PC-9 (cell line): ENCODE data around the gene FAM163A. TPM values are rescaled to one million over a fixed set of nuclear protein-coding genes. Genes with fewer than 3 reads are reported as not detected.

ENCODE experiments used
- BruUV-seq: library from RNA; stranded (reverse); fragments of 400-500 nt; replicated peaks from 2 replicates; lab custom pipeline; 2021; lab: Mats Ljungman, UMichigan
- CTCF ChIA-PET: fragments of 300-600 bp; sonication (Branson Sonifier 250); formaldehyde crosslinking; loops from one replicate; lab custom pipeline; 2022; ENCODE audit warnings: antibody characterized with exemption; lab: Charles Lee
- POLR2A ChIA-PET: fragments of 300-600 bp; sonication (Branson Sonifier 250); formaldehyde crosslinking; loops from one replicate; lab custom pipeline; 2022; ENCODE audit warnings: antibody characterized with exemption; ENCODE audit not compliant: unreplicated experiment; lab: Charles Lee
- DNase-seq, 2 experiments: peaks; one replicate each; pipeline versions ENCODE4 v3.0.0 to v3.0.0-alpha.2; 2015 to 2022; ENCODE audit warnings: mixed read lengths in 1 of 2
- H2AFZ ChIP-seq: fragments of 200-600 bp; sonication (generic); 2 replicates; pipeline ENCODE4 v1.8.1; 2017; ENCODE audit warnings: antibody characterized with exemption
- H3F3A ChIP-seq: fragments of 200-600 bp; sonication (generic); 2 replicates; pipeline ENCODE4 v1.8.1; 2017; ENCODE audit warnings: antibody characterized with exemption, mild to moderate bottlenecking, low read depth; ENCODE audit not compliant: insufficient read depth
- H3K27ac ChIP-seq: fragments of 200-600 bp; sonication (generic); 2 replicates; pipeline ENCODE4 v1.6.1; 2016; ENCODE audit warnings: mixed run types
- H3K27me3 ChIP-seq: fragments of 200-600 bp; sonication (generic); 2 replicates; pipeline ENCODE4 v1.6.1; 2016; ENCODE audit warnings: low read depth, mixed run types; ENCODE audit not compliant: insufficient read depth
- H3K36me3 ChIP-seq: fragments of 200-600 bp; sonication (generic); 2 replicates; pipeline ENCODE4 v1.6.1; 2016; ENCODE audit warnings: low read depth, mixed run types
- H3K4me1 ChIP-seq: fragments of 200-600 bp; sonication (generic); replicated peaks from 2 replicates; pipeline ENCODE4 v1.6.1; 2016; ENCODE audit warnings: mixed run types; ENCODE audit not compliant: insufficient read depth
- H3K4me2 ChIP-seq: fragments of 200-600 bp; sonication (generic); 2 replicates; pipeline ENCODE4 v1.6.1; 2017; ENCODE audit warnings: mixed run types
- H3K4me3 ChIP-seq: fragments of 200-600 bp; sonication (generic); 2 replicates; pipeline ENCODE4 v1.6.1; 2016; ENCODE audit warnings: mixed run types
- H3K79me2 ChIP-seq: fragments of 200-600 bp; sonication (generic); 2 replicates; pipeline ENCODE4 v1.6.1; 2017; ENCODE audit warnings: low read depth, mixed run types
- H3K9me2 ChIP-seq: fragments of 200-600 bp; sonication (generic); 2 replicates; pipeline ENCODE4 v1.8.1; 2017; ENCODE audit warnings: mild to moderate bottlenecking; ENCODE audit not compliant: insufficient read depth
- H3K9me3 ChIP-seq: fragments of 200-600 bp; sonication (generic); 2 replicates; pipeline ENCODE4 v1.8.1; 2016; ENCODE audit warnings: low read depth; ENCODE audit not compliant: insufficient read depth
- H4K20me1 ChIP-seq: fragments of 200-600 bp; sonication (generic); 2 replicates; pipeline ENCODE4 v1.8.1; 2017; ENCODE audit not compliant: insufficient read depth
- EZH2 ChIP-seq: fragments of 200-600 bp; sonication (generic); IDR thresholded peaks from 2 replicates; pipeline ENCODE4 v1.8.0; 2017; ENCODE audit warnings: antibody characterized with exemption, low read depth
- intact Hi-C: fragments of 100-400 bp; cut with micrococcal nuclease; formaldehyde crosslinking; loops from one replicate; pipeline ENCODE4 v1.10.0; 2022; ENCODE audit not compliant: unreplicated experiment
- total RNA-seq: library from RNA; stranded (reverse); gene quantifications from 2 replicates; pipeline ENCODE4 v1.2.3, GENCODE V29; 2021
- TF ChIP-seq, protein P1 (sequence below): fragments of 200-600 bp; sonication (generic); conservative IDR thresholded peaks from 2 replicates; pipeline ENCODE4 v1.6.1; 2017; ENCODE audit warnings: mixed run types, antibody characterized with exemption, mild to moderate bottlenecking, moderate library complexity

The FAM163A gene
- total RNA-seq, 1 experiment from 2014 or later, result not detected

DNA sequence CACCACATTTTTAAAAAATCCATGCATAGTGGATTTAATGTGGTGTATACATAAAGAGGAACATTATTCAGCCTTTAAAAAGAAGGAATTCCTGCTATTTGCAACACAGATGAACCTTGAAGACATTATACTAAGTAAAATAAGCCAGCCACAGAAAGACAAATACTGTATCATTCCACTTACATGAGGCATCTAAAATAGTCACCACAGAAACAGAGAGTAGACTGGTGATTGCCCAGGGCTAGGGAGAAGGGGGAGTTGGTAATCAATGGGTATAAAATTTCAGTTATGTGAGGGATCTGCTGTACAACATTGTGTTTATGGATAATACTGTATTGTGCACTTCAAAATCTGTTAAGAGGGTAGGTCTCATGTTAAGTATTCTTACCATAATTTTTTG lies 10.0 kb downstream of the FAM163A start:
- no peaks in the 10 kb centered on the region for H3K4me1 ChIP-seq
- H3K27me3 ChIP-seq, result no peaks in the 10 kb centered on the region
- BruUV-seq, result no TSS peak
- no peak overlapping the region for H3K4me2 ChIP-seq
- no peaks in the 10 kb centered on the region for H3F3A ChIP-seq
- CTCF ChIA-PET, result no interaction called here
- no peak for DNase-seq
- H3K4me3 ChIP-seq, result no peak overlapping the region
- no peaks in the 10 kb centered on the region for H3K36me3 ChIP-seq
- no peaks in the 10 kb centered on the region for H3K9me2 ChIP-seq
- H3K79me2 ChIP-seq, result no peaks in the 10 kb centered on the region
- H3K27ac ChIP-seq, result no peak overlapping the region
- no peak for TF ChIP-seq EZH2
- TF ChIP-seq, protein P1, sequence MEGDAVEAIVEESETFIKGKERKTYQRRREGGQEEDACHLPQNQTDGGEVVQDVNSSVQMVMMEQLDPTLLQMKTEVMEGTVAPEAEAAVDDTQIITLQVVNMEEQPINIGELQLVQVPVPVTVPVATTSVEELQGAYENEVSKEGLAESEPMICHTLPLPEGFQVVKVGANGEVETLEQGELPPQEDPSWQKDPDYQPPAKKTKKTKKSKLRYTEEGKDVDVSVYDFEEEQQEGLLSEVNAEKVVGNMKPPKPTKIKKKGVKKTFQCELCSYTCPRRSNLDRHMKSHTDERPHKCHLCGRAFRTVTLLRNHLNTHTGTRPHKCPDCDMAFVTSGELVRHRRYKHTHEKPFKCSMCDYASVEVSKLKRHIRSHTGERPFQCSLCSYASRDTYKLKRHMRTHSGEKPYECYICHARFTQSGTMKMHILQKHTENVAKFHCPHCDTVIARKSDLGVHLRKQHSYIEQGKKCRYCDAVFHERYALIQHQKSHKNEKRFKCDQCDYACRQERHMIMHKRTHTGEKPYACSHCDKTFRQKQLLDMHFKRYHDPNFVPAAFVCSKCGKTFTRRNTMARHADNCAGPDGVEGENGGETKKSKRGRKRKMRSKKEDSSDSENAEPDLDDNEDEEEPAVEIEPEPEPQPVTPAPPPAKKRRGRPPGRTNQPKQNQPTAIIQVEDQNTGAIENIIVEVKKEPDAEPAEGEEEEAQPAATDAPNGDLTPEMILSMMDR, result no peak
- intact Hi-C loops, result no loop called here
- H3K9me3 ChIP-seq, result no peaks in the 10 kb centered on the region
- POLR2A ChIA-PET, result no interaction called here
- H4K20me1 ChIP-seq, result no peaks in the 10 kb centered on the region
- H2AFZ ChIP-seq, result no peak overlapping the region

DNA sequence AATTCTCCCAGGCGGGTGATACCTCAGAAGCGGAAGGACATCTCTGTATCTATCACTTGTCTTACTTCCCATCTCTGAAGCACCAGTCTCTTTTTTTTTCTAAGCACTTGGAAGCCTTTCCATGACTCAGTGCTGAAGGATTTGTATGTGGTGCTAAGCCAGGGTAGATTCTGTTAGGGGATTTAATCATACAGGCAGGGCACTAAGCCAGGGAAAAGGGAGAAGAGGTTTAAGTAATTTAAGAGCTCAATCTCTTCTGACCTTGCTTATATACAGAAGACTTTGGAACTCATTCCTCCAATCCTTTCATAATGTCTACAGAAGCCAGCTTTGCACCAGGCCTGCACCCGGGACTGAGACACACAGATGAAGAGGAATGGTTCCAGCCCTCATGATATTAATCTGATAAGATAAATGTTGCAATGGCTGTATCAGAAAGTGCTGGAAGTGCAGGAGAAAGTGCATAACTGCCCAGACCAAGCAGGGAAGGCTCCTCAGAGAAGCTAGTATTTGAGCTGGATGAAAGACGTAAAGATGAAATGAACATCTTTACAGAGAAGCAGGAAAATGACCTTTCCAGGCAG lies 11.0 kb downstream of the FAM163A start:
- Histone ChIP-seq H3K27me3 (no peaks in the 10 kb centered on the region), H3K4me3 (no peak overlapping the region), H3K4me1 (no peaks in the 10 kb centered on the region), H3K9me2 (no peaks in the 10 kb centered on the region), H2AFZ (no peak overlapping the region), H3K27ac (no peak overlapping the region), H3F3A (no peaks in the 10 kb centered on the region), H3K36me3 (no peaks in the 10 kb centered on the region), H3K9me3 (no peaks in the 10 kb centered on the region), H3K4me2 (no peak overlapping the region), H4K20me1 (no peaks in the 10 kb centered on the region), H3K79me2 (no peaks in the 10 kb centered on the region)
- DNase-seq, result no peak
- ChIA-PET POLR2A (no interaction called here), CTCF (interaction anchor here (0.5 kb wide), 1 partner anchor 61 kb away, joined by 9 read pairs; no protein-coding TSS in a partner anchor)
- TF ChIP-seq EZH2, result no peak
- TF ChIP-seq, protein P1, result no peak
- intact Hi-C loops, result no loop called here
- no TSS peak for BruUV-seq

DNA sequence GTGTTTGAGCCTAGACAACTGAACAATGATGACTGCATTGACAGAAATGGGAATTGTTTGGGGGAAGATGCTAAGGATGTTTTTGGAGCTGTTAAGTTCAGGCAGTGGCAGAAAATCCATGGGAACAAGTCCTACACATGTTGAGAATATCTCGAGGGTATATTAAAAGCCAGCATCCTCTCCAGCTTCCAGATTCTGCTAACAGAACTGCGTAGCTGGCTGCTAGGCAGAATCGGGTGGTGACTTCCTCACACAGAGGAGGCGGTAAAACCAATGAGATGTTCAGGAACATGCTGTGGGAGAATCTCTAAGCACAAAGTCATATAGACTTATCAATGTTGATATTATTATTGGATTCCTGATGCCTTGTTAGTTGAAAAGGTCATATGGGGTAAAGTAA lies 14.8 kb downstream of the FAM163A start:
- ChIA-PET POLR2A (no interaction called here), CTCF (no interaction called here)
- Histone ChIP-seq H3K79me2 (no peaks in the 10 kb centered on the region), H3K27ac (no peak overlapping the region), H3K9me2 (no peaks in the 10 kb centered on the region), H2AFZ (no peak overlapping the region), H3K27me3 (peaks cover 23% of the 10 kb centered on the region), H3F3A (no peaks in the 10 kb centered on the region), H4K20me1 (no peaks in the 10 kb centered on the region), H3K4me3 (no peak overlapping the region), H3K4me2 (no peak overlapping the region), H3K36me3 (no peaks in the 10 kb centered on the region), H3K9me3 (no peaks in the 10 kb centered on the region), H3K4me1 (no peaks in the 10 kb centered on the region)
- BruUV-seq, result no TSS peak
- intact Hi-C loops, result no loop called here
- TF ChIP-seq EZH2, result no peak
- TF ChIP-seq, protein P1, result no peak
- no peak for DNase-seq
